Uterus (tissue), 2 donors: ENCODE measurements around the gene DNAJB5.

Experiments
- POLR2A ChIP-seq, 2 donors: fragments of 450-650 bp; IDR thresholded peaks; one replicate each; pipeline ENCODE4 v1.6.1; 2016; ENCODE audit warnings: antibody characterized with exemption in 2 of 2, mild to moderate bottlenecking in 1 of 2, moderate library complexity in 1 of 2
- TF ChIP-seq, protein P1 (sequence below), 4 experiments: fragments of 200-600 bp in 2 of 4; fragments of 450-650 bp in 2 of 4; sonication (generic) in 2 of 4; IDR thresholded peaks; one replicate each; pipeline ENCODE4 v1.5.1; 2016 to 2019; ENCODE audit warnings: antibody characterized with exemption in 4 of 4, mild to moderate bottlenecking in 2 of 4, moderate library complexity in 1 of 4

DNA sequence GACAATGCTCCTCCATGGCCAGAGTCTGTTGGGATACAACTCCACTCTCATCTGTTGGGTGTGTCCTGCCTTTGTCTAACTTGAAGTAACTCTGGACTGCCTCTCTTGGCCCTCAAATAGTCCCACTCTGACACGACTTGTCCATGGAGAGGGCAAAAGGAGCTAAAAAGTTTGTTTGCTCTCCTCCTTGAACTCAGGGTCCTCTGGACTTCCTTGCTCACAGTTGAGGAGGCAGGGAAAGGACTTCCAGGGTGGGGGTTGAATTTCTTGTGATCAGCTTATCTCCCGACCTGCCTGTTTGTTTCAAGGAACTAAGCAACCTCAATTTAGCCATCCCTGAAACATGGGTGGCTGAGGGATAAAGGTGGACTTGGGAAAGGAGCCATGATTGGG, 11.7 kb downstream of the DNAJB5 start:
- no peak for TF ChIP-seq POLR2A (IDR thresholded peaks at IDR 0.05)
- TF ChIP-seq, protein P1, sequence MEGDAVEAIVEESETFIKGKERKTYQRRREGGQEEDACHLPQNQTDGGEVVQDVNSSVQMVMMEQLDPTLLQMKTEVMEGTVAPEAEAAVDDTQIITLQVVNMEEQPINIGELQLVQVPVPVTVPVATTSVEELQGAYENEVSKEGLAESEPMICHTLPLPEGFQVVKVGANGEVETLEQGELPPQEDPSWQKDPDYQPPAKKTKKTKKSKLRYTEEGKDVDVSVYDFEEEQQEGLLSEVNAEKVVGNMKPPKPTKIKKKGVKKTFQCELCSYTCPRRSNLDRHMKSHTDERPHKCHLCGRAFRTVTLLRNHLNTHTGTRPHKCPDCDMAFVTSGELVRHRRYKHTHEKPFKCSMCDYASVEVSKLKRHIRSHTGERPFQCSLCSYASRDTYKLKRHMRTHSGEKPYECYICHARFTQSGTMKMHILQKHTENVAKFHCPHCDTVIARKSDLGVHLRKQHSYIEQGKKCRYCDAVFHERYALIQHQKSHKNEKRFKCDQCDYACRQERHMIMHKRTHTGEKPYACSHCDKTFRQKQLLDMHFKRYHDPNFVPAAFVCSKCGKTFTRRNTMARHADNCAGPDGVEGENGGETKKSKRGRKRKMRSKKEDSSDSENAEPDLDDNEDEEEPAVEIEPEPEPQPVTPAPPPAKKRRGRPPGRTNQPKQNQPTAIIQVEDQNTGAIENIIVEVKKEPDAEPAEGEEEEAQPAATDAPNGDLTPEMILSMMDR (IDR thresholded peaks at IDR 0.05), result no peak
